ENCODE data around the gene COL6A2.

- TF ChIP-seq CTCF (IDR thresholded peaks at IDR 0.05) (no peak), PBX3 (IDR thresholded peaks at IDR 0.05) (no peak), EP300 (IDR thresholded peaks at IDR 0.05; ENCODE audit: borderline replicate concordance in 1 of 2, low read depth in 1 of 2, low read length in 1 of 2) (no peak), NRF1 (IDR thresholded peaks at IDR 0.05; ENCODE audit: low read depth, low read length) (no peak), POLR2AphosphoS5 (IDR thresholded peaks at IDR 0.05; ENCODE audit: low read depth, low read length) (no peak), ELF1 (IDR thresholded peaks at IDR 0.05) (no peak), TAF1 (IDR thresholded peaks at IDR 0.05; ENCODE audit: borderline replicate concordance, low read depth, low read length) (no peak), RAD21 (IDR thresholded peaks at IDR 0.05; ENCODE audit: low read length) (no peak), SIN3A (IDR thresholded peaks at IDR 0.05; ENCODE audit: borderline replicate concordance, low read depth, low read length) (no peak)
Observed at GRCh38 chr21:46071082-46071481, 26.8 kb upstream of the COL6A2 start.

Data from SK-N-SH (cell line).